Cardiac septum (tissue), 1 donor: ENCODE results near the gene STMP1. TPM values are rescaled to one million over a fixed set of nuclear protein-coding genes. Genes with fewer than 3 reads are reported as not detected.

Experiments used
- DNase-seq: peaks from one replicate; pipeline ENCODE4 v3.0.0-alpha.2; 2020; ENCODE audit warnings: low spot score
- intact Hi-C: fragments of 100-400 bp; cut with DNase I; formaldehyde crosslinking; loops from one replicate; pipeline ENCODE4 v1.14.0; 2022
- total RNA-seq: library from RNA; stranded (reverse); fragmentation: NEBNext Ultra II Directional; extraction: Animal tissue kit (Norgen Biotek cat#: 25700); gene quantifications from one replicate; pipeline ENCODE4 v1.2.1, GENCODE V29; 2021
- donor health status: DM: no; HTN: no; CAD: no.

Gene STMP1
- total RNA-seq, 1 donor from 2014 or later, result 31.4 TPM

DNA sequence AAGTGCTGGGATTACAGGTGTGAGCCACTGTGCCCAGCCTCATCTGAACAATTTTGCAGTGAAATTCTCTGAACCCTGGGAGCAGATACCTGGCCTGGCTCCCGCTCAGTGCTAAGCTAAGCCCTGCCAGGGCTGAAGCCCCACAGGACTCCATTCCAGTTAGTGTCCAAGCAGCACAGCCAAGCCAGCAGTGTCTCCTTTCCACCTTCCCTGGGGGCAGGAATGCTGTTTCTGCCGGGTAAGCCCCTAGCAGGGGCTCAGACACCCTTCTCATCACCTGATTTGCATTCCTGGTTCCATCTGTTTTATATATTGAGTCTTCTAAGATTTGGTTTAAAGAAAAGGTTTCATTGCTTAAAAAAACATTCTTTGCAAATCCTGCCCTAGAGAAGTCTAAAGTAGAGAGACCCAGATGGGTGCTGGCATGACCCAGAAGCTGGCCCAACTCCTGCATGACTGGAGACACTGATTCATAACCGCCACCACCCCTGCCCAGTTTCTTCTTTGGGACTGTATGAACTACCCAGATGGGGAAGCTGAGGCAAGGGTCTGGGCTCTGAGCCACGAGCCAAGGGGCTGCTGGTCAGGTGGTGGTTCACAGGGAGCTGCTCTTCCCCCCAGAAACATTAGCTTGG, 51.6 kb downstream of the STMP1 start:
- no peak for DNase-seq

DNA sequence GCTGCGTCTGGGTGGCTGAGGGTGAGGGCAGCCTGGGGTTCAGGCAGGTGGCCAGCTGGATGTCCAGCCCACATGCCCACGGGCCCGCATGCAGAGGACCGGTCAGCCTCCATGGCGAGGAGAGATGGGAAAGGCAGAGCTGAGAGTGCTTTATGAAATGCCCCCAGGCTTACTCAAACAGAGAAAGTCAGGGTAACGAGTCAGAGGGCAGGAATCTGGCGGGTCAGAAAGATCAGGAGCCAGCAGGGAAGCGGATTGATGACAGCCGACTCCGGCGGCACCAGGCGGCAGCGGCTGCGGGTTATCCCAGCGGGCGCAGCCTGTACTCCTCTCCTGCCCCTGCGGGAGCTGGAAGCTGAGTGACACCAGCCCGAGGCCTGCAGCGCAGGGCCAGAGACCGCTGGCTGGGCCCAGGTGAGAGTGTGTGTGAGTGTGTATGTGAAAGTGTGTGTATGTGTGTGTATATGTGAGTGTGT, 52.3 kb downstream of the STMP1 start:
- intact Hi-C loops, result no loop called here
- no peak for DNase-seq

More for the DNA sequence above, 51.6 kb downstream of the STMP1 start:
- intact Hi-C loops, result no loop called here

DNA sequence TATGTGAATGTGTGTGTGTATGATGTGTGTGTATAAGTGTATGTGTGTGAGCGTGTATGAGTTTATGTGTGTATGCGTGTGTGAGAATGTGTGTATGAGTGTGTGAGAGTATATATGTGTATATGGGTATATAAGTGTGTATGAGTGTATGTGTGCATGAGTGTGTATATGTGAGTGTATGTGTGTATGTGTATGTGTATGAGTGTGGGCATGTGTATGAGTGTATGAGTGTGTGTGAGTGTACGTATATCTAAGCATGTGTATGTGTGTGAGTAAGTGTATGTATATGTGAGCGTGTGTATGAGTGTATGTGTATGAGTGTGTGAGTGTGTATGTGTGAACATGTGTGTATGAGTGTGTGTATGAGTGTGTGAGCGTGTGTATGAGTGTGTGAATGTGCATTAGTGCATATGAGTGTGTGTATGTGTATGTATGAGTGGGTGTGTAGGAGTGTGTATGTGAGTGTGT, 52.8 kb downstream of the STMP1 start:
- intact Hi-C loops, result no loop called here
- no peak for DNase-seq

- intact Hi-C loops, result no loop called here
- no peak for DNase-seq
Observed at GRCh38 chr7:135715673-135716072, 53.4 kb downstream of the STMP1 start.

- DNase-seq, result peak; percentile 20
- intact Hi-C loops, result no loop called here
Observed at GRCh38 chr7:135716677-135717238, 54.4 kb downstream of the STMP1 start.

DNA sequence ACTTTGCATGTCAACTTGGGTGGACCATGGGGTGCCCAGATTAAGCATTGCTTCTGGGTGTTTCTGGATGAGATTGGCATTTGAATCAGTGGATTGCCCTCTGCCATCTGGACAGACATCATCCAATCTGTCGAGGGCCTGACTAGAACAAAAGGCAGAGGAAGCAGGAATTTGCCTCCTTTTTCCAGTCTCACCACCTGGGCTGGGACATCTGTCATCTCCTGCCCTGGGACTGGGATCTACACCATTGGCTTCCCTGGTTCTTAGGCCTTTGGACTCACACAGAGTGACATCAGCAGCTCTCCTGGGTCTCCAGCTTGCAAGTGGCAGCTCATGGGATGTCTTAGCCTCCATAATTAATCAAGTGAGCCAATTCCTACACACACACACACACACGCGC, 55.4 kb downstream of the STMP1 start:
- peak; percentile 31 for DNase-seq
- intact Hi-C loops, result no loop called here

- DNase-seq, result peak; percentile 6
- intact Hi-C loops, result no loop called here
Observed at GRCh38 chr7:135718219-135718618, 55.9 kb downstream of the STMP1 start.

DNA sequence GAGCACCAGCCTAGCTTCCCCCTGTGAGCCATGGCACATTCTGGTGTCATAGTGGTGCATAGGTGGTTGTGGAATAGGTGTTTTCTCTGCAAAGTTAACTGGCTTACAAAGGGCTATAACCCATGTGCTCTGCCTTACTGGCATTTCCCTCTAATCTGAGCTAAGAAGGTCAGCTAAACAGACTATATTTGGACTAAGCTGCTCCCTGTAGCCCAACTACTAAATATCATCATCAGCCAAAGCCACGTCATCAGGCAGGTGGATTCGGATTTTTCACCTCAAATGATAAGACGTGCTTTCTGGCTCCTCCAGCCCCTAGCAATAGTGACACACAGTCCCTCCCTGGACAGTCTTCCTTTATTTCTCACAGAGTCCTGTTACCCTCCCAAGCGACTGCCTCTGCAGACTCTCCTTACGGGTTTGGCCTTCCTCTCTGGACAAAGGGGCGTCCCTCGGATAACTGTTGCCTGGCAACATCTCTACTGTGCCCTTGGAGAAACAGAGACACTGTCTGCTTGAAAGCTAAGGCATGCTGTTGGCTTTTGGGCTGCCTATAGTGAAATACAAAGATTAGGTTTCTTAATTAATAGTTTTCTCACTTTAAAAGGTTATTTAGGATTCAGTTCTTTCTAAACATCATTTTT, 56.6 kb downstream of the STMP1 start:
- intact Hi-C loops, result no loop called here

DNA sequence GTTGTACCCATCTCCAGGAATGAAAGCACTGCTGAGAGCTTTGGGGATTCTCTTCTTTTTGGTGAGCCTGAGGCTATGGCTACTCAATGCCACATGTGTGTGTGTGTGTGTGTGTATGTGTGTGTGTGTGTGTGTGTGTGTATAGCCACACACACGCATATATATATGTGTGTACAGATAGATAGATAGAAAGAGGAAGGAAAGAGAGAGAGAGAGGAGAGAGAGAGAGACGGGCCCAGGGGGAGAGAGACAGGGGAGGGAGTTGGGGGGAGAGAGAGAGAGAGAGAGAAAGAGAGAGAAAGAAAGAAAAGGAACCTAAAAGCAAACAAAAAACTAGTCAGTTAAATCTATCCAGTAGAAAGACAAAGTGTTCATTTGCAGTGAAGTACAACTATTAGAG, 57.4 kb downstream of the STMP1 start:
- intact Hi-C loops, result no loop called here
- DNase-seq, result no peak

More for the DNA sequence above, 56.6 kb downstream of the STMP1 start:
- DNase-seq, result peak; percentile 29

GRCh38 chr7:135721198-135721820, 59.0 kb downstream of the STMP1 start:
- peak; percentile 46 for DNase-seq
- intact Hi-C loops, result no loop called here

DNA sequence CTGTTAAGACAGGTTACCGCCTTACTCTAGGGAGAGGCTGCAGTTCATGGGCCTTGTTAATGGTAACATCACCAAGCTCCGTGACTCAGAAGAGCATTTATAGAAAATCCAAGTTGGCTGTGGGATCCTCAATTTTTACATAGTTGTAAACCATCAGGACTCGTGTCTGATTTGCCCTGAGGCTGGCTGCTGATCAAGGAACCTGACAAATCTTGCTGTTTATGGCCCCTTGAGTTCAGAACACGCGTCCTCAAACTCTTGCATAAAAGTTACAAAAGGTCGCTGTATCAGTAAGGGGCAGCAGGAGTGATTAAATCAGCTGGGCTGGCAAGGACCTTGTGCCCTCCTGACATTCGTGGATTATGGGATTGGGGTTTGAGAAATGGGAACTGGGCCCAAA, 61.1 kb downstream of the STMP1 start:
- intact Hi-C loops, result no loop called here
- DNase-seq, result peak; percentile 19

Other genes starting within 250 kb of the STMP1 start
- 26.5 TPM for gene CNOT4, start 152.4 kb upstream of the STMP1 start, total RNA-seq
- gene NUP205, start 104.6 kb upstream of the STMP1 start, total RNA-seq, result 15.7 TPM
- 1.0 TPM for gene SLC13A4, start 65.7 kb downstream of the STMP1 start, total RNA-seq
- 25.1 TPM for gene FAM180A, start 86.3 kb downstream of the STMP1 start, total RNA-seq